Measurements from ENCODE around the gene CACNA1B.

GRCh38 chr9:137949260-137949659 is 71.7 kb downstream of the CACNA1B start:
- TF ChIP-seq CTCF (IDR thresholded peaks at IDR 0.05) = no peak
- no peak for TF ChIP-seq ZFX (IDR thresholded peaks at IDR 0.05; ENCODE audit: borderline replicate concordance)
